Thoracic aorta (tissue), 2 donors: ENCODE measurements around the gene EML6. TPM values are rescaled to one million over a fixed set of nuclear protein-coding genes. Genes with fewer than 3 reads are reported as not detected.
"Not testable (repeated sequence)": the region's sequence is repeated elsewhere in the genome, so short reads cannot be mapped to it uniquely, and the experiment has no call there.

Source experiments
- ATAC-seq: fragments of 150-250 bp; one replicate; pipeline ENCODE4 v1.8.0; 2017; ENCODE audit warnings: low read depth; ENCODE audit not compliant: insufficient number of reproducible peaks, low FRiP score
- DNase-seq: peaks from one replicate; pipeline ENCODE4 v3.0.0-alpha.2; 2020; ENCODE audit warnings: low spot score
- H3K27ac ChIP-seq, 2 donors: fragments of 200-600 bp; sonication (generic); 1 replicate in 1 of 2; 2 replicates in 1 of 2; pipeline ENCODE4 v1.5.1; 2016; ENCODE audit warnings: mild to moderate bottlenecking in 2 of 2, moderate library complexity in 2 of 2
- H3K27me3 ChIP-seq: fragments of 200-600 bp; sonication (generic); replicated peaks from 2 replicates; pipeline ENCODE4 v1.6.0; 2016; ENCODE audit warnings: mild to moderate bottlenecking; ENCODE audit not compliant: insufficient read depth
- H3K36me3 ChIP-seq: fragments of 200-600 bp; sonication (generic); one replicate; pipeline ENCODE4 v1.5.1; 2016
- H3K4me1 ChIP-seq, 2 donors: fragments of 200-600 bp; sonication (generic); 1 replicate in 1 of 2; 2 replicates in 1 of 2; pipeline versions ENCODE4 v1.5.1 to v1.6.0; 2016; ENCODE audit warnings: low read depth in 2 of 2, mild to moderate bottlenecking in 1 of 2; ENCODE audit not compliant: control insufficient read depth in 1 of 2
- H3K4me3 ChIP-seq: fragments of 200-600 bp; sonication (generic); 2 replicates; pipeline ENCODE4 v1.5.1; 2016; ENCODE audit warnings: mild to moderate bottlenecking
- H3K9me3 ChIP-seq: fragments of 200-600 bp; sonication (generic); 2 replicates; pipeline ENCODE4 v1.5.1; 2016
- CTCF ChIP-seq: fragments of 200-600 bp; sonication (generic); IDR thresholded peaks from one replicate; pipeline ENCODE4 v1.5.1; 2019; ENCODE audit warnings: antibody characterized with exemption
- total RNA-seq, 2 donors: library from RNA; depleted of rRNA; stranded (reverse); fragments of >200 nt; gene quantifications; one replicate each; pipeline versions ENCODE4 v1.1.0 to v1.2.3, GENCODE V29; 2016

EML6 gene
- total RNA-seq, 2 donors from 2014 or later = 0.81 to 0.92 TPM

GRCh38 chr2:54872780-54873179 lies 149.3 kb downstream of the EML6 start:
- no peak for TF ChIP-seq CTCF
- Histone ChIP-seq H3K36me3 (no peaks in the 10 kb centered on the region), H3K4me1 (no peaks in the 10 kb centered on the region), H3K4me3 (no peak overlapping the region), H3K27ac (no peak overlapping the region), H3K27me3 (no peaks in the 10 kb centered on the region), H3K9me3 (no peaks in the 10 kb centered on the region)
- ATAC-seq = no peak
- DNase-seq = no peak

DNA sequence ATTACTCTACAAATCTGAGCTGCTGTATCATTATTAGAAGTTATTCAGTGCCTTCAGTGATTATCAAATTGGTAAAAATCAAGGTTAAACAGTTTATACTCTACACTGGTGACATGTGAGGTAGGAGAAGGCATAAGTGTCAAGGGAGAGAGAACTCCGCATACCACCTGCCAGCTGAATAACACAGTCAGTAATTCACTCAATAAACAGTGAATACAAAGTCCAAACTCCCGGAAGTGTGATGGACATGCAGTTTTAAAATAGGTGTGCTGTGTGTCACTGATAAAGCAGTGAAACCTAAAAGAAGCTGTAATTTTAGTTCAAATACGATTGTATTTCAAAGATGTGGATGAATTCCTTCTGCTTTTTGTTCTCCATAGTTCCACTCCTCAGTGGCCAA lies 149.8 kb downstream of the EML6 start:
- not testable (repeated sequence) for H3K36me3 ChIP-seq, H3K27me3 ChIP-seq, DNase-seq, H3K4me3 ChIP-seq, H3K9me3 ChIP-seq, H3K4me1 ChIP-seq, ATAC-seq, H3K27ac ChIP-seq

GRCh38 chr2:54876764-54877163 lies 153.3 kb downstream of the EML6 start:
- ATAC-seq = no peak
- H3K27ac ChIP-seq = no peak overlapping the region
- H3K36me3 ChIP-seq = no peaks in the 10 kb centered on the region
- H3K9me3 ChIP-seq = no peaks in the 10 kb centered on the region
- no peaks in the 10 kb centered on the region for H3K27me3 ChIP-seq
- no peak overlapping the region for H3K4me3 ChIP-seq
- TF ChIP-seq CTCF = no peak
- DNase-seq = no peak
- H3K4me1 ChIP-seq = no peaks in the 10 kb centered on the region

- Histone ChIP-seq H3K4me1 (no peaks in the 10 kb centered on the region), H3K36me3 (no peaks in the 10 kb centered on the region), H3K27ac (no peak overlapping the region), H3K9me3 (no peaks in the 10 kb centered on the region), H3K4me3 (no peak overlapping the region), H3K27me3 (no peaks in the 10 kb centered on the region)
- TF ChIP-seq CTCF = no peak
- ATAC-seq (no peak), DNase-seq (no peak)
Measured at GRCh38 chr2:54878182-54878581, 154.7 kb downstream of the EML6 start.

GRCh38 chr2:54879032-54879431 lies 155.6 kb downstream of the EML6 start:
- no peaks in the 10 kb centered on the region for H3K9me3 ChIP-seq
- H3K27me3 ChIP-seq = no peaks in the 10 kb centered on the region
- H3K36me3 ChIP-seq = no peaks in the 10 kb centered on the region
- H3K4me1 ChIP-seq = no peaks in the 10 kb centered on the region
- DNase-seq (no peak), ATAC-seq (no peak)
- H3K4me3 ChIP-seq = no peak overlapping the region
- no peak overlapping the region for H3K27ac ChIP-seq
- TF ChIP-seq CTCF = no peak

DNA sequence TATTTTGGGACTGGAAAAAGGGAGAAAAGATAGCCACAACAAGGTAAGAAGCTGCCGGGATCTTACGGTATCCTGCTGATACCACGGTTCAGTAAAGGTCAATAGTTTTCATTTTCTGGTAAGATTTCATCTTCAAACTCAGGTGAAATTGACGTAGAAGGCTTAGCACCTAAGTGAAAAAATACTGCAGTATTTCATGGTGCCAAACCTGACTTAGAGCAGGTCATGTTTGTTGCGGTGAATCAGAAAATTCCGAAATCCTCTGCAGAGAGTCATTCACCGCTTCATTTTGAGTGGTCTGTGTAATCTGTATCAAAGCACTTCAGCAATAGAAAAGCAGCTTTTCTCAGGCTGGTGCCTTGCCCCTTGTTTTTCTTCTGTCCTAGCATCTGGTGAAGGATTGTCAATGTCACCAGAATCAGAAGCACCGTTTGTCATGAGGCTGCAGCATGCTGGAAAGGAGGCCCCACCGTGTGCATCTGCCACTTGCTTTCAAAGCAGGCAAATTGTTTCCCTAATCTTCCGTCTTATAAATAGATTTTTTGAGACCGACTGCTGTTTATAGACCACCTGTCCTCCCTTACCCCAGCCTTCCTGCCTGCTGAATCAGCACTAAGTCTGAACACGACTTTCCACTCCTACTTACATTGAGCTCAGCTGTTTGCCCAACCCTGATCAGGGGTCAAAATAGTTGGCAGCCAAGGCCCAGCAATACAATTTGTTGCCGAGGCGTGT lies 156.3 kb downstream of the EML6 start:
- no peak for TF ChIP-seq CTCF
- ATAC-seq (no peak), DNase-seq (no peak)
- Histone ChIP-seq H3K4me3 (no peak overlapping the region), H3K27ac (no peak overlapping the region), H3K9me3 (no peaks in the 10 kb centered on the region), H3K36me3 (no peaks in the 10 kb centered on the region), H3K27me3 (no peaks in the 10 kb centered on the region), H3K4me1 (no peaks in the 10 kb centered on the region)
